Activated CD4-positive, alpha-beta T cell treated with anti-CD3 and anti-CD28 coated beads for 24 hours (primary cell): Measurements from ENCODE around the gene BIVM.
"Not testable (repeated sequence)": the region's sequence is repeated elsewhere in the genome, so short reads cannot be mapped to it uniquely, and the experiment has no call there.

Experiments used
- DNase-seq, 2 donors: peaks; one replicate each; pipeline ENCODE4 v3.0.0-alpha.2; 2020; ENCODE audit warnings: low read depth in 2 of 2

Gene BIVM, protein sequence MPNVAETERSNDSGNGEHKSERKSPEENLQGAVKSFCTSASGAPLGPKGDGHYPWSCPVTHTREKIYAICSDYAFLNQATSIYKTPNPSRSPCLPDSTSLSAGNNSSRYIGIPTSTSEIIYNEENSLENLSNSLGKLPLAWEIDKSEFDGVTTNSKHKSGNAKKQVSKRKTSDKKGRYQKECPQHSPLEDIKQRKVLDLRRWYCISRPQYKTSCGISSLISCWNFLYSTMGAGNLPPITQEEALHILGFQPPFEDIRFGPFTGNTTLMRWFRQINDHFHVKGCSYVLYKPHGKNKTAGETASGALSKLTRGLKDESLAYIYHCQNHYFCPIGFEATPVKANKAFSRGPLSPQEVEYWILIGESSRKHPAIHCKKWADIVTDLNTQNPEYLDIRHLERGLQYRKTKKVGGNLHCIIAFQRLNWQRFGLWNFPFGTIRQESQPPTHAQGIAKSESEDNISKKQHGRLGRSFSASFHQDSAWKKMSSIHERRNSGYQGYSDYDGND

GRCh38 chr13:102798581-102799425 is at the start of gene BIVM, which contains the start of gene POGLUT2:
BIVM (plus strand) TSS chr13:102799119; CDS start chr13:102807268, 8,149 bp downstream.
POGLUT2 (minus strand) TSS chr13:102798976; CDS start chr13:102798670, 306 bp downstream.
- peak; percentile 61 to 78 for DNase-seq

GRCh38 chr13:102751886-102752285 is 47.0 kb upstream of the BIVM start:
- no peak for DNase-seq

- DNase-seq: no peak
These were observed 41.9 kb upstream of the BIVM start for GRCh38 chr13:102757006-102757405.

DNA sequence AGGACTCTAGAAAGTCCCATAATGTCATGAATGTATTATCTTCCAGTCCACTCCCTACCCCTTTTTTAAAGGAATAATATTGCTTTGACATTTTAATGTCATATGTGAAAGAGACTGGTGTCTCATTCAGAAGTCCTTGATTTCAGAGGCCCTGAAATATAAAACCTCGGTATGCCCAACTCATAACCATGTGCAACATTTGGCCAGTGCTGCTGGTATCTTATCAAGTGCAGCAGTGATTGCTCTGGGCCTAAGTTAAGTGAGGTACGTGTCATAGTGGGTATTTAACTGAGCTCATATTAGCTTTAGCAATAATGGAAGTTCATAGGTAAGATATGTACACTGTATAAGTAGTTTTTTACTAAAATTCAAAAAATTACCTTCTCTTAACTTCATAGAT is 40.1 kb upstream of the BIVM start:
- DNase-seq: no peak

GRCh38 chr13:102761071-102761470 is 37.8 kb upstream of the BIVM start:
- no peak for DNase-seq

- DNase-seq: no peak
These were observed 35.2 kb upstream of the BIVM start for GRCh38 chr13:102763741-102764140.

DNA sequence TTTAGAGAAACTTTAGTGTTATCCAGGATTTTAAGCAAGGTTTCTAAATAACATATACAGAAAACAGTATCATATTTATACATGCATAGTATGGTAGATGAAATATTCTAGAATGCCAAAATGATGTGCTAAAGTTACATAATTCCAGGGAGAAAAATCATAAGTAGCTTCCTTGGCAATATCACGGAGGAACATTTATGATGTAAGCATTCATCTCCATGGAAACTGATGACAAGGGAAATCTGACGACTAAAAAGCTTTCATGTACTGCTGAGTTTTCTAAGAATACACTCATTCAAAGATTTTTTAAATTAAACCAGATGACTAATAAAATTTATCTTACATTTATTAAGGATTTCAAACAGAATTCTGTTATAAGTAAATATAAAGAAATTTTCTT is 30.0 kb upstream of the BIVM start:
- DNase-seq: no peak

GRCh38 chr13:102769679-102770078 is 29.2 kb upstream of the BIVM start:
- no peak for DNase-seq

DNA sequence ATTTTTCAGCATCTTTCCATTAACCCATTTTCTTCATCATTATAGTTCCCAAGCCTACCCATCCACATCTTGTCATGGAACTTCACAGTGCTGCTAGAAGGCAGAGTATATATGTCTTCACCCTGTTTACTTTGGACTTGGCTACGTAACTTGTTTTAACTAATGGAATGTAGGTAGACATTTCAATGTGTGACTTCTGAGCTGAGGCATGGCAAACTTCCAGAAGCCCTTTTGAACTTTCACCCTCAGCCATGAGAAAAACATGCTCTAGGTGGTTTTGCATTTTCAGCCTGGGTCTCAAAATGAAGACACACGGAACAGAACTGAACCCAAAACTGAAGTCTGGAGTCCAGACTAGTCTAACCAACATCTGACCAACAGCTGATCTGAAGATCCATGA is 28.5 kb upstream of the BIVM start:
- no peak for DNase-seq

DNA sequence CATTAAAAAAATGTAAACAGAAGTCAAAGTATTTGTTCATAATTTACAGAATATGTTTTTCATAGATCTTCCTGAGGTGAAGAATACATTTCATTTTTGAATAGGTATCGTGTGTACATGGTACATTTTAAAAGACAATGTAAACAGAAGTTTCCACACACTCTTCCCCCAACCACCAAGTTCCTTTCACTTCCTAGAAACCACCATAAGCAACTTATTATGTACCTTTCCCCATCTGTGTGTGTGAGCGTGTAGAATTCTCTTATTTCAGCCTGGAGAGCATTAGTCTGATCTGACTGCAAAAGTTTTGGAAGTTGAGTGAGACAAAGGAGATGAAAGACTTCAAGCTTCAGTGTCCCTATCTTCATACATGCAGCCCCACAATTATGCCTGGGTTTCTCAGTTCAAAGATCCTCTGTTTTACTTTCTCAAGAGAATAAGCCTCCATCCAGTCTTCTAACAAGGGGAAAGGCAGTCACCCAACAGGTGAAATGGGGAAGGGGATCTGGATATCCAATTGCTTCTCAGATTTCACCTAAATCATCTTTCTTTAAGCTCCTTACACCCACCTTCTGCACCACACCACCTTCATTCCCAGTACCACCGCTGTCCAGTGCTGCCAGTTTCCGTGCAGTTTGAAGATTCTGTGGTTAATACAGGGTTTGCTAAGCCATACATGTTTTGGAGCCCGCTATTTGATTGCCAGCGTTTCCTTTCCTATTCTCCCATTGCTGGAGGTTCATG is 27.4 kb upstream of the BIVM start:
- DNase-seq: no peak

- DNase-seq: no peak
These were observed 26.9 kb upstream of the BIVM start for GRCh38 chr13:102772042-102772425.

DNA sequence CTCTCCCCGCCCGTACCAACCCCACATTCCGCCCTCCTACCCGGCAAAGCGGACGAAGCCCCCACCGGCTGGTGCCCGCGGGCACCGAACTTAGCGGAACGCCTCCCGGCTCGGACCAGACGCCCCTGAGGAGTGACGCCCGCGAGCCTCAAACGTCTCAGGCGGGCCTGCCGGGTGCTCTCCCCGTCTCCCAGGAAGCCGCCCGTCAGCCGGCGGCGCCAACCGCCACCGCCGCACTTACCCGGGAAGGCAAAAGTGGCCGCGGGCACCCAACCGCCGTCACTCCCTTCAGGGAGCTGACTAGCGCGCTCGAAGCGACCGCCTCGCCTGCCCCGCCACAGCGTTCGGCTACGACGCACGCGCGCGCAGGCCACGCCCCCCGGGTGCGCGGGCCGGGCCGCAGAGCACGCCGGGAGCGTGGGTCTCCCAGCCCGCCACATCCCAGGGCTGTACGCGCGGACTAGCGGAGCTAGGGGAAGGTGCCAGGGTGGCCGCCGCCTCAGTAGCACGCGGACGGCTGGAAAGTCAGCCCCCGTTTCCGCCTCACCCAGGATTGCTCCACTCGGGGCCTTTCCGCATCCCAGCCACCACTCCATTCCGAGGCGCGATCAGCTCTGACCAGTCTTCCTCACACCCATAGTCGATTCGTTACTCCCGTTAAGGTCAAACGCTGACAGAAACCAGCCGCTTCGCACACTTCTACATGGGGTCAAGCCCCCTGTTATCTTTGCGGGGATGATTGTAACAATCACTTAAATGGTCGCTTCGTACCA is 25.3 kb upstream of the BIVM start, which contains the start of gene TEX30:
TSS of gene TEX30 (minus strand) at position 346 of the 773 bp plus-strand sequence. CDS start 3,760 bp downstream, outside the sequence.
- peak; percentile 68 to 78 for DNase-seq

DNA sequence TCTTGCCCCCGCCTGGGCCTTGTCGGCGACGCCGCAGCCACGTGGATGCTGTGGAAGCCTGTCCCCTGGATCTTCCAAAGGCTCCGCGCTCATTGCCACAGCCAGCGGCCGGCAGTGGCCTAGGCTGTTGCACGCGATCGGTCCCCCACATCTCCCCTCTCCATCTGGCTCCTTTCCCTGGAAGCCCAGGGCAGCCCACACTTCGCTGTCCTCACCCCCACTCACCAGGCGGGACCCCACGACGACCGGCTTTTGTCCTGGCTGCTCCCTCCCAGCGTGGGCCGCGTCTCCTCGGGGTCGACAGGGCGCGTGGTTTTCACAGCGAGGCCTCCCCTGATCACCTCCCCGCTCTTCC is 24.7 kb upstream of the BIVM start:
- no peak for DNase-seq

GRCh38 chr13:102774591-102775520 is 24.1 kb upstream of the BIVM start:
- no peak for DNase-seq

GRCh38 chr13:102776271-102776670 is 22.6 kb upstream of the BIVM start:
- no peak for DNase-seq

GRCh38 chr13:102777736-102778135 is 21.2 kb upstream of the BIVM start:
- DNase-seq: no peak

GRCh38 chr13:102779436-102780159 is 19.3 kb upstream of the BIVM start:
- DNase-seq: no peak

- not testable (repeated sequence) for DNase-seq
These were observed 18.3 kb upstream of the BIVM start for GRCh38 chr13:102780656-102781055.

GRCh38 chr13:102781591-102781990 is 17.3 kb upstream of the BIVM start:
- no peak for DNase-seq
